ENCODE results near the gene FHIT. TPM values are rescaled to one million over a fixed set of nuclear protein-coding genes. Genes with fewer than 3 reads are reported as not detected.

Gene FHIT
- total and polyA plus RNA-seq, 2 of the 4 experiments (the other 2 are of a cell fraction), result 0.07 TPM; not detected in 1

DNA sequence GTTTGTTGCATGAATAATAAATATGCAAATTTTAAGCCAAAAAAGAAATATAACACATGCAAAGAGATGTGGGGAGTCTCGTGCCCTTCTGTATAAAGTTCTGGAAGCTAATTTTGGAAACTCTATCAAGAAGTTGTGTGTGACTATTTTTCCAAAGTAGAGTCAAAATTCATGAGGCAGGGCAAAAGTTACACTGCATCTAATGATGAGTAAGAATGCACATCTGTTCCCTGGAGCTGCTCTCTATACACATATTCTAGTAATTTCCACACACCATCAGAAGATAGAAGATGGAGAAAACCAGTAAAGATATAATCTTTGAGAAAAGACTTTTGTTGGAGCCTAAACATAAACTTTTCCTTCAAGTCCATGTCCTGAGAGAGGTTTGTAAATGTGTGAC, 199.6 kb downstream of the FHIT start:
- Histone ChIP-seq H3K23ac (ENCODE audit: low read depth, low read length) (no peak overlapping the region), H4K91ac (ENCODE audit: insufficient read depth, low read depth, low read length) (no peak overlapping the region), H4K8ac (ENCODE audit: low read depth in 2 of 2, low read length in 2 of 2) (no peak overlapping the region), H2BK20ac (ENCODE audit: low read depth, low read length) (no peak overlapping the region), H2BK120ac (ENCODE audit: low read depth, low read length) (no peak overlapping the region), H4K20me1 (ENCODE audit: insufficient read depth, low read length) (no peaks in the 10 kb centered on the region), H3K9me3 (ENCODE audit: control insufficient read depth, insufficient read depth, low read length) (peaks cover 6% of the 10 kb centered on the region; the same call in 1 of the 2 replicates), H3K4me3 (ENCODE audit: insufficient read depth, low read depth, low read length) (no peak overlapping the region), H3K9ac (ENCODE audit: low read depth, low read length) (no peak overlapping the region), H3K14ac (replicated peaks; ENCODE audit: low read depth, low read length) (no peak overlapping the region), H3K4me2 (ENCODE audit: low read depth, low read length) (no peak overlapping the region), H3K56ac (ENCODE audit: extremely low read depth, insufficient read depth, low read length) (no peak overlapping the region), H2AFZ (replicated peaks; ENCODE audit: low read length, poor library complexity) (no peak overlapping the region), H3K4ac (ENCODE audit: low read depth, low read length) (no peak overlapping the region), H3K9me1 (ENCODE audit: insufficient read depth, low read length) (no peaks in the 10 kb centered on the region), H3K27ac (ENCODE audit: insufficient read depth, low read length) (no peak overlapping the region), H2AK9ac (replicated peaks; ENCODE audit: low read depth, low read length, poor library complexity) (no peak overlapping the region), H2BK5ac (ENCODE audit: low read depth, low read length, poor library complexity, severe bottlenecking) (no peak overlapping the region), H2AK5ac (ENCODE audit: low read depth, low read length) (no peak overlapping the region), H3K79me1 (ENCODE audit: low read depth in 1 of 2, low read length in 2 of 2) (no peaks in the 10 kb centered on the region), H3K4me1 (ENCODE audit: control insufficient read depth, insufficient read depth, low read length) (no peaks in the 10 kb centered on the region), H2BK15ac (ENCODE audit: low read depth, low read length) (no peak overlapping the region), H3K18ac (ENCODE audit: low read depth, low read length) (no peak overlapping the region), H3K36me3 (ENCODE audit: control insufficient read depth, insufficient read depth, low read length) (no peaks in the 10 kb centered on the region), H3K27me3 (ENCODE audit: control insufficient read depth, insufficient read depth, low read length) (no peaks in the 10 kb centered on the region), H4K5ac (ENCODE audit: low read depth, low read length) (no peak overlapping the region)
- no CpG with 5 or more reads among the region's 1 CpG for WGBS, 2 experiments (ENCODE audit: extremely low coverage in 2 of 2, insufficient read length in 1 of 2)
- dilution Hi-C loops (cut with HindIII; ENCODE audit: low sequenced_read_pairs, unreplicated experiment) (no loop called here), in situ Hi-C loops (cut with MboI; ENCODE audit: low sequenced_read_pairs) (no loop called here), intact Hi-C loops (cut with micrococcal nuclease) (no loop called here)
- POLR2A ChIA-PET (ENCODE audit: unreplicated experiment), result no interaction called here
- no TSS peak for BruUV-seq (replicated peaks)
- no peak for DNase-seq
- CTCF ChIA-PET, result no interaction called here
- no peak for ATAC-seq (ENCODE audit: low read depth)
- TF ChIP-seq NFE2L2 (IDR thresholded peaks at IDR 0.05; ENCODE audit: low read depth, low read length) (no peak), MXI1 (IDR thresholded peaks at IDR 0.05; ENCODE audit: borderline replicate concordance, low read depth, low read length) (no peak), CTCF (conservative IDR thresholded peaks at IDR 0.05; ENCODE audit: low read depth, low read length) (no peak), RFX5 (IDR thresholded peaks at IDR 0.05; ENCODE audit: low read depth, low read length) (no peak), SMC3 (IDR thresholded peaks at IDR 0.05; ENCODE audit: low read depth, low read length) (no peak), CHD1 (IDR thresholded peaks at IDR 0.05; ENCODE audit: low read depth, low read length) (no peak), CEBPB (IDR thresholded peaks at IDR 0.05; ENCODE audit: low read depth, low read length) (no peak), MAZ (IDR thresholded peaks at IDR 0.05; ENCODE audit: borderline replicate concordance, low read depth, low read length) (no peak), ELK1 (IDR thresholded peaks at IDR 0.05; ENCODE audit: borderline replicate concordance, low read depth, low read length) (no peak), POLR2A (IDR thresholded peaks at IDR 0.05; ENCODE audit: low read depth, low read length) (no peak)
